Ovary (tissue), 9 donors: Measurements from ENCODE around the gene CA10. TPM values are rescaled to one million over a fixed set of nuclear protein-coding genes. Genes with fewer than 3 reads are reported as not detected.
A peak's percentile ranks its signal among the peaks of the same experiment; 100 is the strongest.

Experiments
- DNase-seq, 5 donors: peaks; one replicate each; pipeline ENCODE4 v3.0.0-alpha.2; 2019 to 2020
- H3K27ac ChIP-seq, 2 donors: fragments of 200-600 bp; one replicate each; pipeline versions ENCODE4 v1.5.1 to v1.8.0; 2019 to 2022
- H3K27me3 ChIP-seq: fragments of 200-600 bp; one replicate; pipeline ENCODE4 v1.8.0; 2022
- H3K36me3 ChIP-seq: fragments of 200-600 bp; sonication (generic); one replicate; pipeline ENCODE4 v1.5.1; 2019
- H3K4me1 ChIP-seq: one replicate; pipeline ENCODE4 v1.8.1; 2013; ENCODE audit warnings: mild to moderate bottlenecking, moderate library complexity; ENCODE audit not compliant: insufficient read depth
- H3K4me3 ChIP-seq: fragments of 200-600 bp; sonication (generic); one replicate; pipeline ENCODE4 v1.5.1; 2017
- H3K9me3 ChIP-seq, 2 donors: fragments of 200-600 bp in 1 of 2; sonication (generic) in 1 of 2; one replicate each; pipeline versions ENCODE4 v1.5.1 to v1.8.1; 2013 to 2019; ENCODE audit warnings: mild to moderate bottlenecking in 1 of 2, moderate library complexity in 1 of 2
- CTCF ChIP-seq, 3 donors: fragments of 450-650 bp in 2 of 3; fragments of 200-600 bp in 1 of 3; IDR thresholded peaks; one replicate each; pipeline versions ENCODE4 v1.5.1 to v1.8.0; 2016 to 2022; ENCODE audit warnings: antibody characterized with exemption in 3 of 3, mild to moderate bottlenecking in 1 of 3
- EP300 ChIP-seq: sonication (generic); formaldehyde crosslinking; IDR thresholded peaks from one replicate; pipeline ENCODE4 v1.6.1; 2017; ENCODE audit warnings: antibody characterized with exemption
- POLR2A ChIP-seq: fragments of 450-650 bp; IDR thresholded peaks from one replicate; pipeline ENCODE4 v1.6.1; 2017; ENCODE audit warnings: antibody characterized with exemption, mild to moderate bottlenecking, moderate library complexity
- WGBS, 3 donors: extraction: QIAGEN DNeasy Blood & Tissue Kit in 1 of 3; methylation state at CpG; one replicate each; pipeline versions ENCODE4 v1.1.5 to v1.1.7; 2013 to 2017; 5-methylcytosine and 5-hydroxymethylcytosine counted together
- intact Hi-C, 4 donors: fragments of 100-400 bp; cut with DNase I; formaldehyde crosslinking; loops; one replicate each; pipeline versions ENCODE4 v1.11.0 to v1.15.1; 2022 to 2023
- polyA plus RNA-seq, 2 donors: library from polyadenylated mRNA; stranded (reverse); fragments of 200-250 nt in 1 of 2; fragments of 350-450 nt in 1 of 2; fragmentation: Illumina TruSeq in 1 of 2; extraction: RNeasy Lipid Tissue Mini Kit (QIAGEN cat#74804) in 1 of 2; gene quantifications; one replicate each; pipeline ENCODE4 v1.2.3, GENCODE V29; 2013 to 2014
- total RNA-seq, 7 donors: library from RNA; depleted of rRNA in 2 of 7; stranded (reverse); fragments of >200 nt in 2 of 7; fragmentation: NEBNext Ultra II Directional in 3 of 7; extraction: Animal tissue kit (Norgen Biotek cat#: 25700) in 3 of 7; gene quantifications; one replicate each; pipeline versions ENCODE4 v1.1.0 to v1.2.4, GENCODE V29; 2016 to 2023
- donor health status: DM: no; HTN: no; CAD: no; lungs with moderate emphysema.
- donor health status: DM: no; HTN: no; CAD: no.
- donor health status: Bipolar disorder and iron deficiency.
- donor health status: DM: yes; HTN: yes; CAD: no.
- donor health status: DM: no; HTN: no; CAD: no.
- donor health status: DM: yes; HTN: yes; CAD: no.

Gene CA10
- total and polyA plus RNA-seq, 9 donors, result 0.34 to 4.3 (median 1.2) TPM; not detected in 2

DNA sequence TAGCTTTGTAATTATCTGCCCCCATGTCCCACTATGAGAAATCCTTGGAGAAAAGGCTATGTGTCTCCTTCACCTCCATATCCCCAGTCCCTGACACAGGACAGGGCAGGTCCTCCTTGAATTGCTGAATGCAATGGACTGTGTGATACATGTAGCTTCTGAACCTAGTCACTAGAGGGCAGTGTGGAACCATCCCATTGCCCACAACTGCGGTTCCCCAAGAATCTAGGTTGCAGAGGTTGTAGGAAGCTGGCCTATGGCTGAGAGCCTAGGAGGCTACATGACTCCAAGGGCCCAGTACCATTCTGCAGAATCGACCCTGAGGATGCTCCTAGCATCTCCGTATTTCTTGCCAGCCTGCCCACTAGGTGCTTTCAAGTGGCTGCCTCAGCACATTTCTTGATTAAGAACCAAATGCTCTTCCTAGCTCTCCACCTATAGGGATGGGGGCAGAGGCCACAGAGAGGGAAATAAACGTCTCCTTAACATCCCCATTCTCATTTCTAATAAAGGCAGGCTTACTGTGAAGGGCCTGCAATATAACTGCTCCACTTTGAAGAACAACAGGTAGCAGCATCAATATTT, 394.0 kb downstream of the CA10 start:
- Histone ChIP-seq H3K27ac (no peak overlapping the region), H3K27me3 (no peaks in the 10 kb centered on the region), H3K4me3 (no peak overlapping the region), H3K9me3 (no peaks in the 10 kb centered on the region), H3K36me3 (no peaks in the 10 kb centered on the region), H3K4me1 (peaks cover 2% of the 10 kb centered on the region)
- TF ChIP-seq CTCF (IDR thresholded peaks at IDR 0.05) (peak; percentile 31 to 68 (median 43)), EP300 (no peak)
- intact Hi-C loops, result loop anchor here in 2 of 4 donors (10.0 kb wide), 1 partner anchor 340 kb away; no protein-coding TSS in a partner anchor
- peak; percentile 24 to 54 (median 39) for DNase-seq
- WGBS, 3 donors, result 13 to 19% (median 16%) methylated on average over 4 of the region's 4 CpGs

GRCh38 chr17:51763058-51763457, 395.5 kb downstream of the CA10 start:
- H3K4me3 ChIP-seq, result no peak overlapping the region

DNA sequence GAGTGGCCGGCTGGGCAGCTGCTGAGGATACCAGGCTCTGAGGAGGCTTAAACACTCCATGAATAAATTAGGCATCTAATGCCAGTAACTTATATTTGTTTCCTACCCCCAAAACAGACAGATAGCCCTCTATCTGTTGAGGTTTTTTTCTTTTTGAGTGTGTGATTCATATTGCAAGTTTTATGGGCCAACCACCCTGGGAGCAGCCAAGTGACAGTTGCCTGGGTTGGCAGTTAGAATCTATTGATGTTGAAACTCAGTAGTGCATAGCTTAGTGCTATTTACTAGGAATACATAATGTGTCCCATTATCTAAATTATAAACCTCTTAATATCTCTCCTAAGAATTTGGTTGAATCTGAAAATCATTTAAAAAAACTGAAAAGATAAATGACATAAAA, 397.4 kb downstream of the CA10 start:
- no peak for DNase-seq
- 83 to 100% (median 100%) methylated on average over 1 of the region's 1 CpG for WGBS, 3 donors
- Histone ChIP-seq H3K36me3 (no peaks in the 10 kb centered on the region), H3K27ac (no peak overlapping the region), H3K27me3 (no peaks in the 10 kb centered on the region), H3K9me3 (no peaks in the 10 kb centered on the region), H3K4me3 (no peak overlapping the region), H3K4me1 (peaks cover 2% of the 10 kb centered on the region)
- intact Hi-C loops, result loop anchor here in 2 of 4 donors (10.0 kb wide), 1 partner anchor 344 kb away; no protein-coding TSS in a partner anchor
- TF ChIP-seq CTCF (IDR thresholded peaks at IDR 0.05) (no peak), POLR2A (no peak)

More at GRCh38 chr17:51763058-51763457, 395.5 kb downstream of the CA10 start:
- no peak for TF ChIP-seq EP300
- intact Hi-C loops, result loop anchor here in 2 of 4 donors (10.0 kb wide), 1 partner anchor 342 kb away; no protein-coding TSS in a partner anchor
- Histone ChIP-seq H3K27me3 (no peaks in the 10 kb centered on the region), H3K36me3 (no peaks in the 10 kb centered on the region), H3K27ac (no peak overlapping the region), H3K4me1 (peaks cover 2% of the 10 kb centered on the region), H3K9me3 (no peaks in the 10 kb centered on the region)
- 64 to 73% (median 68%) methylated on average over 3 of the region's 3 CpGs for WGBS, 3 donors
- DNase-seq, result no peak

DNA sequence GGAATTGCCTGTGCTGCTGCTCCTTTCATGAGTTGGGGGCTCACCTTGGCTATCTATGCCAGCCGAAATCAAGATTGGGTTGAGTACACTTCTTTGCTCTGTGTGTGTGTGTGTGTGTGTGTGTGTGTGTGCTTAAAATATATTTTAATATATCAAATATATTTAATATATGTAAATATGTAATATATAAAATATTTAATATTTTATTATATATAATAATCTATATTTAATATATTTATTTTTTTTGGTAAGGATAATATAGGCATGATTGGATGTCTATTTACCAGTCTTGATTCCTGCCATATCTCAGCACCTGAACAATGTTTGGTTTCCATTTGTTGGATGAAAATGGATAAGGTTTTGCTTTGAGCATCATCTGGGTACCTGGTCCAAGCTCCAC, 399.3 kb downstream of the CA10 start:
- TF ChIP-seq CTCF (IDR thresholded peaks at IDR 0.05), result no peak
- no peak for TF ChIP-seq POLR2A
- TF ChIP-seq EP300, result no peak
- WGBS, 3 donors, result 93 to 100% (median 94%) methylated on average over 1 of the region's 1 CpG
- Histone ChIP-seq H3K27ac (no peak overlapping the region), H3K36me3 (no peaks in the 10 kb centered on the region), H3K4me1 (no peaks in the 10 kb centered on the region), H3K27me3 (no peaks in the 10 kb centered on the region), H3K9me3 (no peaks in the 10 kb centered on the region), H3K4me3 (no peak overlapping the region)
- intact Hi-C loops, result no loop called here
- no peak for DNase-seq

GRCh38 chr17:51751072-51751471, 407.4 kb downstream of the CA10 start:
- intact Hi-C loops, result no loop called here
- H3K9me3 ChIP-seq, result no peaks in the 10 kb centered on the region
- no peak overlapping the region for H3K27ac ChIP-seq
- TF ChIP-seq EP300 (no peak), CTCF (IDR thresholded peaks at IDR 0.05) (no peak), POLR2A (no peak)
- H3K4me1 ChIP-seq, result no peaks in the 10 kb centered on the region
- H3K36me3 ChIP-seq, result no peaks in the 10 kb centered on the region
- H3K4me3 ChIP-seq, result no peak overlapping the region
- no peaks in the 10 kb centered on the region for H3K27me3 ChIP-seq
- 20 to 45% (median 31%) methylated on average over 1 of the region's 1 CpG for WGBS, 3 donors
- DNase-seq, result no peak
